HCT116 (cell line): ENCODE data around the gene KIFC3. TPM values are rescaled to one million over a fixed set of nuclear protein-coding genes. Genes with fewer than 3 reads are reported as not detected.

ENCODE experiments used
- ATAC-seq: fragments of 200-7000 bp; cut with Tn5 transposase; 2 replicates; pipeline ENCODE4 v1.9.1; 2020; ENCODE audit warnings: mild to moderate bottlenecking, moderate library complexity
- BruUV-seq: library from RNA; stranded (reverse); fragments of 400-500 nt; replicated peaks from 2 replicates; lab custom pipeline; 2021; lab: Mats Ljungman, UMichigan
- CTCF ChIA-PET: fragments of 300-600 bp; sonication (Branson Sonifier 250); formaldehyde crosslinking; loops from one replicate; lab custom pipeline; 2021; ENCODE audit warnings: antibody characterized with exemption; lab: Charles Lee
- POLR2A ChIA-PET: fragments of 300-600, 350-600 bp; sonication (Branson Sonifier 250); formaldehyde crosslinking; loops from one replicate; lab custom pipeline; 2021; ENCODE audit warnings: antibody characterized with exemption; lab: Charles Lee
- RAD21 ChIA-PET, 2 experiments: fragments of 300-600 bp; sonication (Branson Sonifier 250); formaldehyde crosslinking; loops; one replicate each; lab custom pipeline; 2023; ENCODE audit warnings: low total read pairs in 2 of 2; ENCODE audit not compliant: uncharacterized antibody in 2 of 2, unreplicated experiment in 2 of 2, low non-redundant PET in 1 of 2; lab: Charles Lee
- DNase-seq: peaks from one replicate; pipeline ENCODE4 v3.0.0-alpha.2; 2010; ENCODE audit warnings: low read depth, low spot score
- H2AFZ ChIP-seq: fragments of 200-600 bp; shearing (Covaris generic), sonication (generic); 2 replicates; pipeline ENCODE4 v1.6.1; 2017; ENCODE audit warnings: low read depth, mixed run types, mixed read lengths, antibody characterized with exemption, low read length; ENCODE audit not compliant: poor library complexity, severe bottlenecking
- H3K27ac ChIP-seq: 2 replicates; pipeline ENCODE4 v1.5.1; 2012; ENCODE audit warnings: low read depth, low read length
- H3K27me3 ChIP-seq: fragments of 200-600 bp; sonication (generic); 2 replicates; pipeline ENCODE4 v1.6.1; 2016; ENCODE audit warnings: mixed run types, low read length, mixed read lengths; ENCODE audit not compliant: insufficient read depth
- H3K36me3 ChIP-seq, 2 experiments: fragments of 200-500 bp in 1 of 2; fragments of 200-600 bp in 1 of 2; sonication (Bioruptor generic) in 1 of 2; sonication (generic) in 1 of 2; 2 replicates each; pipeline versions ENCODE4 v1.5.1 to v1.6.1; 2014 to 2016; ENCODE audit warnings: low read length in 2 of 2, inconsistent platforms in 1 of 2, mixed read lengths in 1 of 2, mixed run types in 1 of 2; ENCODE audit not compliant: insufficient read depth in 2 of 2, control insufficient read depth in 1 of 2
- H3K4me1 ChIP-seq, 2 experiments: fragments of 200-600 bp in 1 of 2; sonication (generic) in 1 of 2; 2 replicates each; pipeline versions ENCODE4 v1.5.1 to v1.6.1; 2012 to 2017; ENCODE audit warnings: low read length in 2 of 2, inconsistent platforms in 1 of 2, mild to moderate bottlenecking in 1 of 2, mixed read lengths in 1 of 2, mixed run types in 1 of 2, moderate library complexity in 1 of 2; ENCODE audit not compliant: insufficient read depth in 2 of 2, control insufficient read depth in 1 of 2
- H3K4me2 ChIP-seq: fragments of 200-600 bp; sonication (generic); 2 replicates; pipeline ENCODE4 v1.6.1; 2017; ENCODE audit warnings: mixed run types, low read length, mixed read lengths
- H3K4me3 ChIP-seq, 2 experiments: fragments of 200-600 bp in 1 of 2; sonication (generic) in 1 of 2; replicated peaks in 1 of 2; 2 replicates each; pipeline ENCODE4 v1.5.1; 2011 to 2016; ENCODE audit warnings: low read length in 2 of 2, control low read depth in 1 of 2, low read depth in 1 of 2, mild to moderate bottlenecking in 1 of 2, mixed read lengths in 1 of 2, mixed run types in 1 of 2
- H3K79me2 ChIP-seq: fragments of 200-600 bp; sonication (generic); 2 replicates; pipeline ENCODE4 v1.6.1; 2017; ENCODE audit warnings: mild to moderate bottlenecking, mixed run types, low read length, moderate library complexity, mixed read lengths; ENCODE audit not compliant: insufficient read depth
- H3K9ac ChIP-seq: fragments of 200-600 bp; sonication (generic); 2 replicates; pipeline ENCODE4 v1.6.1; 2016; ENCODE audit warnings: low read length, mixed read lengths
- H3K9me2 ChIP-seq: fragments of 200-600 bp; sonication (generic), shearing (Covaris generic); 2 replicates; pipeline ENCODE4 v1.6.1; 2017; ENCODE audit warnings: mixed run types, mild to moderate bottlenecking, moderate library complexity; ENCODE audit not compliant: insufficient read depth
- H3K9me3 ChIP-seq, 2 experiments: fragments of 200-500 bp in 1 of 2; fragments of 200-600 bp in 1 of 2; sonication (Bioruptor generic) in 1 of 2; sonication (generic) in 1 of 2; 2 replicates each; pipeline ENCODE4 v1.6.1; 2014 to 2017; ENCODE audit warnings: low read length in 2 of 2, mixed read lengths in 2 of 2, inconsistent platforms in 1 of 2, low read depth in 1 of 2, mild to moderate bottlenecking in 1 of 2, mixed run types in 1 of 2, moderate library complexity in 1 of 2; ENCODE audit not compliant: control insufficient read depth in 1 of 2, insufficient read depth in 1 of 2
- H4K20me1 ChIP-seq: fragments of 200-600 bp; sonication (generic), shearing (Covaris generic); 2 replicates; pipeline ENCODE4 v1.6.1; 2017; ENCODE audit warnings: mixed run types, mild to moderate bottlenecking, moderate library complexity; ENCODE audit not compliant: insufficient read depth
- CBX3 ChIP-seq: IDR thresholded peaks from 2 replicates; pipeline ENCODE4 v1.6.1; 2012; ENCODE audit warnings: low read depth
- CEBPB ChIP-seq: IDR thresholded peaks from 2 replicates; pipeline ENCODE4 v1.6.1; 2012; ENCODE audit warnings: low read depth
- EGR1 ChIP-seq: IDR thresholded peaks from 2 replicates; pipeline ENCODE4 v1.6.1; 2012; ENCODE audit warnings: low read depth
- EZH2 ChIP-seq: fragments of 200-600 bp; sonication (generic); IDR thresholded peaks from 2 replicates; pipeline ENCODE4 v1.6.1; 2017; ENCODE audit warnings: antibody characterized with exemption, mixed run types
- EZH2phosphoT487 ChIP-seq: fragments of 200-600 bp; IDR thresholded peaks from 2 replicates; pipeline ENCODE4 v1.6.1; 2018; ENCODE audit warnings: antibody characterized with exemption, borderline replicate concordance
- FOSL1 ChIP-seq: IDR thresholded peaks from 2 replicates; pipeline ENCODE4 v1.6.1; 2012; ENCODE audit warnings: low read depth
- JUND ChIP-seq: IDR thresholded peaks from 2 replicates; pipeline ENCODE4 v1.6.1; 2012
- SIN3A ChIP-seq: IDR thresholded peaks from 2 replicates; pipeline ENCODE4 v1.6.1; 2012; ENCODE audit warnings: low read depth
- SP1 ChIP-seq: IDR thresholded peaks from 2 replicates; pipeline ENCODE4 v1.6.1; 2012; ENCODE audit warnings: low read depth
- SRF ChIP-seq: IDR thresholded peaks from 2 replicates; pipeline ENCODE4 v1.6.1; 2012; ENCODE audit warnings: low read depth
- ZNF274 ChIP-seq: fragments of 200-500 bp; sonication (Bioruptor generic); IDR thresholded peaks from 2 replicates; pipeline ENCODE4 v1.6.1; 2014; ENCODE audit warnings: mild to moderate bottlenecking, low read depth, low read length, inconsistent platforms
- intact Hi-C: fragments of 100-400 bp; cut with micrococcal nuclease; formaldehyde crosslinking; loops from 2 replicates; pipeline ENCODE4 v1.10.0; 2022
- total RNA-seq: library from RNA; stranded (reverse); gene quantifications from one replicate; pipeline ENCODE4 v1.2.1, GENCODE V29; 2021; ENCODE audit not compliant: unreplicated experiment
- TF ChIP-seq, protein P1 (sequence below), 3 experiments: fragments of 200-600 bp in 1 of 3; sonication (generic) in 1 of 3; IDR thresholded peaks in 2 of 3; conservative IDR thresholded peaks in 1 of 3; 2 replicates each; pipeline ENCODE4 v1.5.1; 2012 to 2017; ENCODE audit warnings: low read depth in 2 of 3, low read length in 2 of 3, antibody characterized with exemption in 1 of 3, borderline replicate concordance in 1 of 3, control low read depth in 1 of 3, mild to moderate bottlenecking in 1 of 3, mixed read lengths in 1 of 3, mixed run types in 1 of 3, moderate library complexity in 1 of 3; ENCODE audit not compliant: insufficient read depth in 1 of 3
- TF ChIP-seq, protein P2 (sequence below): IDR thresholded peaks from 2 replicates; pipeline ENCODE4 v1.6.1; 2012; ENCODE audit warnings: low read depth
- TF ChIP-seq, protein P3 (sequence below): IDR thresholded peaks from 2 replicates; pipeline ENCODE4 v1.6.1; 2012
- TF ChIP-seq, protein P4 (sequence below): IDR thresholded peaks from 2 replicates; pipeline ENCODE4 v1.6.1; 2012

Gene KIFC3
- total RNA-seq, 1 experiment from 2014 or later, result 31.9 TPM

DNA sequence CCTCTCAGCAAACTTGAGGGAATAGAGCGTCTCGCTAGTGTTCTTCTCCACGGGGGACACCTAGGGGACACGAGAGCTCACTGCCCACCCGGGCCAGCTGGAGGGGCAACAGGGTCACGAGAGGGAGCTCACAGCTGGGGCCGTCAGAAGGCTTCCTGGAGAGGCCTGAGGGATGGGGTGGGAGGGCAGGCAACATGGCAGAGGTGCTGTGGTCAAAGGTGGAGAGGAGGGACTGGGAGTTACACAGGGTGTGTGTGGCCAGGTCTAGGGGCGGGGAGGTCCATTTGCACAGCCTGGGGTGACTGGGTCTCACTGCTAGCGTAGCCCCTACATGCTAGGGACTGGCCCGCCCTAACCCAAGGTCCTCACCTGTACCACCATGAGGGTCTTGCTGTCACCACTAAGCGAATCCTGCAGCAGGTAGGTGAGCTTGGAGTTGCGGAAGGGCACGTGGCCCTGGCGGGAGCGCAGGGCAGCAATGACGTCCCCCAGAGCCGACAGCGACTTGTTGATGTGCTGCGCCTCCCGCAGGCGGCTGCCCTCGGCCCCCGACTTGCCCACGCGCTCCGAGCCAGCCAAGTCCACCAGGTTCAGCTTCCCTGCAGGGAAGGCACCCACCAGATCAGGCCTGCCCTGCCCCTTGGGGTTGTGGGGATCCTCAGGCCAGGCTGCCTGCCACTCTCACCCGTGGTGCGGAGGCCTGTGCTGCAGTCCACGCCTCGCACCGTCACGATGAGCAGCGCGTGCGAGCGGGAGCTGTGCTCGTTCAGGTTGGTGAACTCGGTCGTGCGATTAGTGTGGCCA, 41.7 kb downstream of the KIFC3 start:
- Histone ChIP-seq H3K27ac (no peak overlapping the region), H4K20me1 (no peaks in the 10 kb centered on the region), H2AFZ (no peak overlapping the region), H3K79me2 (no peaks in the 10 kb centered on the region), H3K9ac (no peak overlapping the region), H3K4me1 (peaks cover 15 to 25% of the 10 kb centered on the region in 2 experiments), H3K4me3 (no peak overlapping the region), H3K9me3 (no peaks in the 10 kb centered on the region), H3K27me3 (no peaks in the 10 kb centered on the region), H3K9me2 (no peaks in the 10 kb centered on the region), H3K36me3 (0 out of 4 replicates have a peak, but pooled peaks cover 0 to 5% of the 10 kb centered on the region in 2 experiments), H3K4me2 (no peak overlapping the region)
- no peak for DNase-seq
- CTCF ChIA-PET, result interaction anchor here (1.0 kb wide), 1 partner anchor 103 kb away, joined by 5 read pairs; no protein-coding TSS in a partner anchor
- BruUV-seq, result no TSS peak
- TF ChIP-seq EZH2phosphoT487 (no peak), CEBPB (no peak), SP1 (no peak), EGR1 (no peak), SIN3A (no peak), EZH2 (no peak), FOSL1 (no peak), JUND (no peak), CBX3 (no peak), ZNF274 (no peak), SRF (no peak)
- TF ChIP-seq, protein P1, sequence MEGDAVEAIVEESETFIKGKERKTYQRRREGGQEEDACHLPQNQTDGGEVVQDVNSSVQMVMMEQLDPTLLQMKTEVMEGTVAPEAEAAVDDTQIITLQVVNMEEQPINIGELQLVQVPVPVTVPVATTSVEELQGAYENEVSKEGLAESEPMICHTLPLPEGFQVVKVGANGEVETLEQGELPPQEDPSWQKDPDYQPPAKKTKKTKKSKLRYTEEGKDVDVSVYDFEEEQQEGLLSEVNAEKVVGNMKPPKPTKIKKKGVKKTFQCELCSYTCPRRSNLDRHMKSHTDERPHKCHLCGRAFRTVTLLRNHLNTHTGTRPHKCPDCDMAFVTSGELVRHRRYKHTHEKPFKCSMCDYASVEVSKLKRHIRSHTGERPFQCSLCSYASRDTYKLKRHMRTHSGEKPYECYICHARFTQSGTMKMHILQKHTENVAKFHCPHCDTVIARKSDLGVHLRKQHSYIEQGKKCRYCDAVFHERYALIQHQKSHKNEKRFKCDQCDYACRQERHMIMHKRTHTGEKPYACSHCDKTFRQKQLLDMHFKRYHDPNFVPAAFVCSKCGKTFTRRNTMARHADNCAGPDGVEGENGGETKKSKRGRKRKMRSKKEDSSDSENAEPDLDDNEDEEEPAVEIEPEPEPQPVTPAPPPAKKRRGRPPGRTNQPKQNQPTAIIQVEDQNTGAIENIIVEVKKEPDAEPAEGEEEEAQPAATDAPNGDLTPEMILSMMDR (IDR thresholded peaks at IDR 0.05 in 2 of 3, conservative IDR thresholded peaks at IDR 0.05 in 1 of 3; ENCODE audit: borderline replicate concordance in 1 of 3, insufficient read depth in 1 of 3, low read depth in 2 of 3, low read length in 2 of 3), result no peak
- TF ChIP-seq, protein P2, sequence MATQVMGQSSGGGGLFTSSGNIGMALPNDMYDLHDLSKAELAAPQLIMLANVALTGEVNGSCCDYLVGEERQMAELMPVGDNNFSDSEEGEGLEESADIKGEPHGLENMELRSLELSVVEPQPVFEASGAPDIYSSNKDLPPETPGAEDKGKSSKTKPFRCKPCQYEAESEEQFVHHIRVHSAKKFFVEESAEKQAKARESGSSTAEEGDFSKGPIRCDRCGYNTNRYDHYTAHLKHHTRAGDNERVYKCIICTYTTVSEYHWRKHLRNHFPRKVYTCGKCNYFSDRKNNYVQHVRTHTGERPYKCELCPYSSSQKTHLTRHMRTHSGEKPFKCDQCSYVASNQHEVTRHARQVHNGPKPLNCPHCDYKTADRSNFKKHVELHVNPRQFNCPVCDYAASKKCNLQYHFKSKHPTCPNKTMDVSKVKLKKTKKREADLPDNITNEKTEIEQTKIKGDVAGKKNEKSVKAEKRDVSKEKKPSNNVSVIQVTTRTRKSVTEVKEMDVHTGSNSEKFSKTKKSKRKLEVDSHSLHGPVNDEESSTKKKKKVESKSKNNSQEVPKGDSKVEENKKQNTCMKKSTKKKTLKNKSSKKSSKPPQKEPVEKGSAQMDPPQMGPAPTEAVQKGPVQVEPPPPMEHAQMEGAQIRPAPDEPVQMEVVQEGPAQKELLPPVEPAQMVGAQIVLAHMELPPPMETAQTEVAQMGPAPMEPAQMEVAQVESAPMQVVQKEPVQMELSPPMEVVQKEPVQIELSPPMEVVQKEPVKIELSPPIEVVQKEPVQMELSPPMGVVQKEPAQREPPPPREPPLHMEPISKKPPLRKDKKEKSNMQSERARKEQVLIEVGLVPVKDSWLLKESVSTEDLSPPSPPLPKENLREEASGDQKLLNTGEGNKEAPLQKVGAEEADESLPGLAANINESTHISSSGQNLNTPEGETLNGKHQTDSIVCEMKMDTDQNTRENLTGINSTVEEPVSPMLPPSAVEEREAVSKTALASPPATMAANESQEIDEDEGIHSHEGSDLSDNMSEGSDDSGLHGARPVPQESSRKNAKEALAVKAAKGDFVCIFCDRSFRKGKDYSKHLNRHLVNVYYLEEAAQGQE, result no peak
- TF ChIP-seq, protein P3, sequence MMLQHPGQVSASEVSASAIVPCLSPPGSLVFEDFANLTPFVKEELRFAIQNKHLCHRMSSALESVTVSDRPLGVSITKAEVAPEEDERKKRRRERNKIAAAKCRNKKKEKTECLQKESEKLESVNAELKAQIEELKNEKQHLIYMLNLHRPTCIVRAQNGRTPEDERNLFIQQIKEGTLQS, result no peak
- TF ChIP-seq, protein P4, sequence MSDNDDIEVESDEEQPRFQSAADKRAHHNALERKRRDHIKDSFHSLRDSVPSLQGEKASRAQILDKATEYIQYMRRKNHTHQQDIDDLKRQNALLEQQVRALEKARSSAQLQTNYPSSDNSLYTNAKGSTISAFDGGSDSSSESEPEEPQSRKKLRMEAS, result no peak
- ATAC-seq, result no peak
- POLR2A ChIA-PET, result no interaction called here
- intact Hi-C loops, result no loop called here
- RAD21 ChIA-PET, result no interaction called here
